Tibial nerve (tissue), 4 donors: ENCODE measurements around the gene TLX3. TPM values are rescaled to one million over a fixed set of nuclear protein-coding genes. Genes with fewer than 3 reads are reported as not detected.

Experiments
- DNase-seq, 2 donors: peaks; one replicate each; pipeline ENCODE4 v3.0.0-alpha.2; 2019; ENCODE audit warnings: low spot score in 2 of 2
- H3K27ac ChIP-seq, 4 donors: fragments of 200-600 bp; sonication (generic) in 3 of 4; one replicate each; pipeline ENCODE4 v1.5.1; 2017 to 2019; ENCODE audit warnings: mild to moderate bottlenecking in 1 of 4
- H3K27me3 ChIP-seq, 2 donors: fragments of 200-600 bp; sonication (generic) in 1 of 2; one replicate each; pipeline versions ENCODE4 v1.5.1 to v1.6.0; 2017 to 2019
- H3K36me3 ChIP-seq, 3 donors: fragments of 200-600 bp; sonication (generic); one replicate each; pipeline ENCODE4 v1.5.1; 2018 to 2019
- H3K4me1 ChIP-seq, 4 donors: fragments of 200-600 bp; sonication (generic) in 3 of 4; one replicate each; pipeline ENCODE4 v1.5.1; 2017 to 2019
- H3K4me3 ChIP-seq, 4 donors: fragments of 200-600 bp; sonication (generic) in 3 of 4; one replicate each; pipeline ENCODE4 v1.5.1; 2017 to 2019; ENCODE audit warnings: mild to moderate bottlenecking in 1 of 4, moderate library complexity in 1 of 4
- H3K9me3 ChIP-seq, 4 donors: fragments of 200-600 bp; sonication (generic) in 3 of 4; one replicate each; pipeline ENCODE4 v1.5.1; 2017 to 2019
- CTCF ChIP-seq, 5 experiments: fragments of 200-600 bp in 3 of 5; fragments of 450-650 bp in 2 of 5; sonication (generic) in 3 of 5; IDR thresholded peaks; one replicate each; pipeline ENCODE4 v1.5.1; 2016 to 2019; ENCODE audit warnings: antibody characterized with exemption in 5 of 5, mild to moderate bottlenecking in 3 of 5, moderate library complexity in 2 of 5
- EP300 ChIP-seq, 2 donors: sonication (generic); formaldehyde crosslinking; IDR thresholded peaks; one replicate each; pipeline ENCODE4 v1.6.1; 2017; ENCODE audit warnings: antibody characterized with exemption in 2 of 2, mild to moderate bottlenecking in 1 of 2
- POLR2A ChIP-seq, 2 donors: fragments of 450-650 bp; IDR thresholded peaks; one replicate each; pipeline ENCODE4 v1.6.1; 2017; ENCODE audit warnings: antibody characterized with exemption in 2 of 2, mild to moderate bottlenecking in 2 of 2, moderate library complexity in 2 of 2
- WGBS, 2 donors: methylation state at CpG; one replicate each; pipeline ENCODE4 v1.1.5; 2018; 5-methylcytosine and 5-hydroxymethylcytosine counted together
- total RNA-seq, 4 donors: library from RNA; depleted of rRNA; stranded (reverse); fragments of >200 nt; gene quantifications; one replicate each; pipeline ENCODE4 v1.1.0, GENCODE V29; 2016

TLX3 gene
- total RNA-seq, 4 donors from 2014 or later, result not detected

GRCh38 chr5:171272996-171273970 lies 35.8 kb upstream of the TLX3 start:
- TF ChIP-seq CTCF (IDR thresholded peaks at IDR 0.05), result no peak
- TF ChIP-seq POLR2A (IDR thresholded peaks at IDR 0.05), result no peak
- TF ChIP-seq EP300 (IDR thresholded peaks at IDR 0.05), result no peak
- DNase-seq, result no peak
- H3K36me3 ChIP-seq, result no peaks in the 10 kb centered on the region
- H3K27me3 ChIP-seq, result no peaks in the 10 kb centered on the region
- no peak overlapping the region for H3K4me3 ChIP-seq
- 59 to 72% methylated on average over 2 of the region's 2 CpGs for WGBS, 2 donors
- no peaks in the 10 kb centered on the region for H3K4me1 ChIP-seq
- no peak overlapping the region for H3K27ac ChIP-seq
- H3K9me3 ChIP-seq, result no peaks in the 10 kb centered on the region

DNA sequence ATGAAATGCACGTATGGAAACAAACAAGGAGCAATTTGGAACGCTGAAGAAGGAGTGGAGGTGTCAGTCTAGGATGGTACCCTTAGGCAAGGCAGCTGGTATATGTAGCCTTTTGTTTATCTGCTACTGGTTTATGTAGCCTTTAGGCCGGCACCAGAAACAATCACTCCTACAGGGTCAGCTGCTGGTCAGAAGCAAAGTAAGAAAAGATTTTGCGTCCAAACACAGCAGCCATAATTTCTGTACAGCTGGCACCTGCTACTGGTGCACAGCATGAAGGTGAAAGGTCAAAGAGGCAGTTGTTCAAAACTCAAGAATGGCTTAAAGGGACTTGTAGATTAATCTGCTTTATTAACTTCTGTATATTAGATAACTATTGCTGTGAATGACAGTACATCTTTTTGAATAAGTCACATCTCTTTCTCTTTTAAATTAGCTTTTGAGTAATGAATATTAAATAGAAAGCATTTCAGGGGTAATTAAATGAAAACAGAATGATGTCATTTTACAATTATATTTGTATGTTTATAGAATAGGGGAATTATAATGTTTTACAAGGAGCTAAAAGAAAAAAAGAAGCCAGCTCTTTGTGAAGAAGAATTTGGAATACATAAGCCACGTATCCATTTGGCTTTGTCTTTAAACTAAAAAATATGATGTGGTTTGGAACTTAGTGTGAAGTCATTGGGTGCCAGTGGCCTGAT lies 33.1 kb upstream of the TLX3 start:
- WGBS, 2 donors, result 41 to 50% methylated on average over 5 of the region's 5 CpGs
- no peak overlapping the region for H3K4me3 ChIP-seq
- no peak for TF ChIP-seq POLR2A (IDR thresholded peaks at IDR 0.05)
- no peak for TF ChIP-seq EP300 (IDR thresholded peaks at IDR 0.05)
- no peak for TF ChIP-seq CTCF (IDR thresholded peaks at IDR 0.05)
- no peaks in the 10 kb centered on the region for H3K9me3 ChIP-seq
- no peaks in the 10 kb centered on the region for H3K4me1 ChIP-seq
- no peaks in the 10 kb centered on the region for H3K27me3 ChIP-seq
- DNase-seq, result no peak
- H3K36me3 ChIP-seq, result no peaks in the 10 kb centered on the region
- H3K27ac ChIP-seq, result no peak overlapping the region

DNA sequence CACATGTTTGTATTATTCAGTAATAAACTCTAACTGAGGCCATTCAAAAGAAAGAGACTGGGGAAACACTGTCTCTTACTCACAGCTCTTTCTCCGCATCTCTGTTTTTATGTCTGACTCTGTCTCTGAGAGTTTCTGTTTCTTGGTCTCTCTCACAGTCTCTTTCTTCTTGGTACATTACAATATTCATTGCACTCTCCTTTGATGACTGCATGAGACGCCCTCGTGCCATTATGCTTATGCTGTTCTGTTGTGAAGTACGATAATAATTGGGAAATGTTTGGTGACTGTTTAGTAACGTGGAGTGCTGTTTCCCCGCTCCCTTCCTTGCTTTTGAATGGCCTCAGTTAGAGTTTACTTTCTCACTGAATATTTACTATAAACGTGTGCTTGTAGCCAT lies 25.3 kb upstream of the TLX3 start:
- 75 to 78% methylated on average over 7 of the region's 7 CpGs for WGBS, 2 donors
- DNase-seq, result no peak
- no peaks in the 10 kb centered on the region for H3K36me3 ChIP-seq
- no peak overlapping the region for H3K4me3 ChIP-seq
- H3K27ac ChIP-seq, result no peak overlapping the region
- H3K27me3 ChIP-seq, result no peaks in the 10 kb centered on the region
- H3K4me1 ChIP-seq, result no peaks in the 10 kb centered on the region
- TF ChIP-seq EP300 (IDR thresholded peaks at IDR 0.05), result no peak
- no peak for TF ChIP-seq CTCF (IDR thresholded peaks at IDR 0.05)
- TF ChIP-seq POLR2A (IDR thresholded peaks at IDR 0.05), result no peak
- H3K9me3 ChIP-seq, result no peaks in the 10 kb centered on the region

DNA sequence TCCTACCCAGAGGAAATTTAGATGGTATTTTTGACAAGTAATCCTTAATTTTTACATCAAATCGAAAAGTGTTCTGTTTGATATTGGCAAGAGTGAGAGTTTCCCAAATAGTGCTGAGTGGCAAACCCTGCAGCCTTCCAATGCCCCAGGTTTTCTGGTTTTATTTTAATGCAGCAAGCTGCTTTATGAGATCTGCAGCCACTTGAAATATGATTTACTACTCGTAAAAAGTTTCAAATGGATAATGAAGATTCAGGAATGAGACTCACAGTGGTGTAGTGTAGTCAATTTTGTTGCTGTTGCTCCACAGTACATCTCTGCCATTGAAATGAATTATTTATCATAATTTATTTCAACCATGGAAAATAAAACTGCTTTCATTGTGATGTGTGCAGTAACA lies 23.6 kb upstream of the TLX3 start:
- no peaks in the 10 kb centered on the region for H3K9me3 ChIP-seq
- no peaks in the 10 kb centered on the region for H3K4me1 ChIP-seq
- H3K4me3 ChIP-seq, result no peak overlapping the region
- 64 to 80% methylated on average over 2 of the region's 2 CpGs for WGBS, 2 donors
- no peaks in the 10 kb centered on the region for H3K27me3 ChIP-seq
- TF ChIP-seq EP300 (IDR thresholded peaks at IDR 0.05) (no peak), POLR2A (IDR thresholded peaks at IDR 0.05) (no peak), CTCF (IDR thresholded peaks at IDR 0.05) (no peak)
- no peaks in the 10 kb centered on the region for H3K36me3 ChIP-seq
- no peak for DNase-seq
- H3K27ac ChIP-seq, result no peak overlapping the region

DNA sequence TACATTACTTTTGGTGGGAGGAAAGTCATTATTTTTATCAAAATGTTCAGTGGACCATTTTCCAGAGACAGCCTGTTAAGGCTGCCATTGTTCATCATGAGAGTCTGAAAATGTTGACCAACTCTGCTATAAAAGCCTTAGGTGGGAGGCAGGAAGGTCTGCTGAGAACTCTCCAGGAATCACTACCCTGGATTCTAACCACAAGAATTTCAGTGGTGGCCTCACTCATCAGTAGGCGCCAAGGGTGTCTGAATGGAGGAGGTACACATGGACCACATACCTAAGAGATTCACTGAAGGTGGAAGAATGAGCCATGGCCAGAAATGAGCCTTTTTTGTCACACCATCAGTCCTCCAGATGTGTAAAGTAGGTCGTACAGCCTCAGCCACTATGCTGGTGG lies 21.0 kb upstream of the TLX3 start:
- H3K36me3 ChIP-seq, result no peaks in the 10 kb centered on the region
- no peaks in the 10 kb centered on the region for H3K27me3 ChIP-seq
- no peak overlapping the region for H3K27ac ChIP-seq
- TF ChIP-seq CTCF (IDR thresholded peaks at IDR 0.05) (no peak), EP300 (IDR thresholded peaks at IDR 0.05) (no peak), POLR2A (IDR thresholded peaks at IDR 0.05) (no peak)
- DNase-seq, result no peak
- no peak overlapping the region for H3K4me3 ChIP-seq
- no peaks in the 10 kb centered on the region for H3K9me3 ChIP-seq
- no peaks in the 10 kb centered on the region for H3K4me1 ChIP-seq
- WGBS, 2 donors, result 78 to 83% methylated on average over 2 of the region's 2 CpGs
